ENCODE measurements around the gene RPUSD1. TPM values are rescaled to one million over a fixed set of nuclear protein-coding genes. Genes with fewer than 3 reads are reported as not detected.

The RPUSD1 gene
- total and polyA plus RNA-seq, 7 donors: 10.7 to 31.1 (median 14.7) TPM

- H3K4me3 ChIP-seq: no peak overlapping the region
- no peaks in the 10 kb centered on the region for H3K4me1 ChIP-seq
- TF ChIP-seq POLR2AphosphoS5 (IDR thresholded peaks at IDR 0.05): no peak
- TF ChIP-seq EP300 (IDR thresholded peaks at IDR 0.05): no peak
- no peak for TF ChIP-seq POLR2A (IDR thresholded peaks at IDR 0.05)
- TF ChIP-seq, protein P1, sequence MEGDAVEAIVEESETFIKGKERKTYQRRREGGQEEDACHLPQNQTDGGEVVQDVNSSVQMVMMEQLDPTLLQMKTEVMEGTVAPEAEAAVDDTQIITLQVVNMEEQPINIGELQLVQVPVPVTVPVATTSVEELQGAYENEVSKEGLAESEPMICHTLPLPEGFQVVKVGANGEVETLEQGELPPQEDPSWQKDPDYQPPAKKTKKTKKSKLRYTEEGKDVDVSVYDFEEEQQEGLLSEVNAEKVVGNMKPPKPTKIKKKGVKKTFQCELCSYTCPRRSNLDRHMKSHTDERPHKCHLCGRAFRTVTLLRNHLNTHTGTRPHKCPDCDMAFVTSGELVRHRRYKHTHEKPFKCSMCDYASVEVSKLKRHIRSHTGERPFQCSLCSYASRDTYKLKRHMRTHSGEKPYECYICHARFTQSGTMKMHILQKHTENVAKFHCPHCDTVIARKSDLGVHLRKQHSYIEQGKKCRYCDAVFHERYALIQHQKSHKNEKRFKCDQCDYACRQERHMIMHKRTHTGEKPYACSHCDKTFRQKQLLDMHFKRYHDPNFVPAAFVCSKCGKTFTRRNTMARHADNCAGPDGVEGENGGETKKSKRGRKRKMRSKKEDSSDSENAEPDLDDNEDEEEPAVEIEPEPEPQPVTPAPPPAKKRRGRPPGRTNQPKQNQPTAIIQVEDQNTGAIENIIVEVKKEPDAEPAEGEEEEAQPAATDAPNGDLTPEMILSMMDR (IDR thresholded peaks at IDR 0.05): no peak
- intact Hi-C loops (cut with DNase I): no loop called here
- WGBS, 2 donors: 83 to 93% methylated on average over 6 of the region's 6 CpGs
- no peaks in the 10 kb centered on the region for H3K36me3 ChIP-seq
- no peak overlapping the region for H3K27ac ChIP-seq
- H3K9me3 ChIP-seq: no peaks in the 10 kb centered on the region
- DNase-seq: no peak
- peaks cover 0 to 14% (median 11%) of the 10 kb centered on the region in 3 donors for H3K27me3 ChIP-seq
Measured at GRCh38 chr16:749010-749409, 39.2 kb downstream of the RPUSD1 start.

DNA sequence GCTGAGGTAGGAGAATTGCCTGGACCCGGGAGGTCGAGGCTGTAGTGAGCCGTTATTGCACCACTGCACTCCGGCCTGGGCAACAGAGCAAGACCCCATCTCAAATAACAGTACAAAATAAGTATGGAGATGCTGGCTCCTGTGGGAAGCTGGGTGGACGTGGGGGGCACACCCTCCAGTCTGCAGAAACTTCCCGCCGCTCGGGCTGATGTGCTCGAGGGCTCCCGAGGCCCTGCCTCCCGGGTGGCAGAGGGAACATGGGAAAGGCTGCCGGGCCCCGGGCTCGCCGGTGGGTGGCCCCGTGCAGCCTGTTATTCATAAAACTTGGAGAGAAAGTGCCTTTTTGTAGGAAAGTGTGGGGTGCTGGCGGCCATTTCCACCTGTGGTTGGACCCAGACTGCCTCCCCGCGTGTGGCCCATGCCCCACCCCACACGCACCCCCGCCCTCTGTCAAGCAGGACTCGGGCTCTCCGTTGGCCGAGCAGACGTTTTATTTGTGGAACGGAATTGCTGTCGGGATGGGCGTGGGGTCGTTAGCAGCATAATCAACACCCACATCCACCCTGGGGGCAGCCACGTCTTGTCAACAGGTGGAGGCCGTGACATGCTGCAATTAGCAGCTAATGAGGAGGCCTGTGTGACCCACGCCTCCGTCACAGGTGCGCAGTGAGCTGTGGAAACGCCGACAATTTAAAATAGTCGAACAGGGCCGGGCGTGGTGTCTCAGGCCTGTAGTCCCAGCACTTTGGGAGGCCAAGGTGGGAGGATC, 40.0 kb downstream of the RPUSD1 start:
- DNase-seq: no peak
- no peaks in the 10 kb centered on the region for H3K9me3 ChIP-seq
- TF ChIP-seq POLR2AphosphoS5 (IDR thresholded peaks at IDR 0.05) (no peak), POLR2A (IDR thresholded peaks at IDR 0.05) (no peak), EP300 (IDR thresholded peaks at IDR 0.05) (no peak)
- TF ChIP-seq, protein P1 (IDR thresholded peaks at IDR 0.05): no peak
- no peak overlapping the region for H3K27ac ChIP-seq
- intact Hi-C loops (cut with DNase I): no loop called here
- peaks cover 0 to 11% (median 8%) of the 10 kb centered on the region in 3 donors for H3K27me3 ChIP-seq
- 58 to 82% methylated on average over 39 of the region's 39 CpGs for WGBS, 2 donors
- H3K4me1 ChIP-seq: no peaks in the 10 kb centered on the region
- H3K36me3 ChIP-seq: no peaks in the 10 kb centered on the region
- no peak overlapping the region for H3K4me3 ChIP-seq

- Histone ChIP-seq H3K9me3 (no peaks in the 10 kb centered on the region), H3K36me3 (no peaks in the 10 kb centered on the region), H3K4me3 (no peak overlapping the region), H3K27ac (no peak overlapping the region), H3K4me1 (no peaks in the 10 kb centered on the region), H3K27me3 (peaks cover 0 to 5% (median 0%) of the 10 kb centered on the region in 3 donors)
- intact Hi-C loops (cut with DNase I): no loop called here
- no peak for DNase-seq
- WGBS, 2 donors: 72 to 80% methylated on average over 13 of the region's 13 CpGs
- TF ChIP-seq POLR2AphosphoS5 (IDR thresholded peaks at IDR 0.05): no peak
- no peak for TF ChIP-seq POLR2A (IDR thresholded peaks at IDR 0.05)
- TF ChIP-seq EP300 (IDR thresholded peaks at IDR 0.05): no peak
- TF ChIP-seq, protein P1 (IDR thresholded peaks at IDR 0.05): no peak
Measured at GRCh38 chr16:746637-747036, 41.5 kb downstream of the RPUSD1 start.

DNA sequence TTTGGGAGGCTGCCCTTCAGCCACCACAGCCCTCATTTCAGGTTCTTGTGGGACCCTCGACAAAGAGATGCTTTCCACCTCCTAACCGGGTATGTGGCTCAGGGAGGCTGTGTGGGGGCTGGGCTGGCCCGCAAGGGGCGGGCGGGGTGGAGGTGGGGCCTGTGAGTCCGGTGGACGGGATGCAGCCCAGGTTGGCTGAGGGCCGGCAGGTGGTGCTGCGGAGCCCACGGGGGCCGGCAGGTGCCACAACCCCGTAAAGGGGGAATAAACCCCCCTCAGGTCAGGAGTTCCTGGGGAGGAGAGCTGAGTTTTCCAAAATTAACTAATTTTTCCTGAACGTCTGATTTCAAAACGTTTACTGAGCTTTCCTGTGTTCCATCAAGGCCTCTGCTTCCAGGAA, 42.4 kb downstream of the RPUSD1 start:
- Histone ChIP-seq H3K27ac (no peak overlapping the region), H3K4me1 (peaks cover 0 to 5% (median 5%) of the 10 kb centered on the region in 4 donors), H3K36me3 (no peaks in the 10 kb centered on the region), H3K4me3 (no peak overlapping the region), H3K9me3 (no peaks in the 10 kb centered on the region), H3K27me3 (peaks cover 0 to 5% (median 0%) of the 10 kb centered on the region in 3 donors)
- WGBS, 2 donors: 2 to 5% methylated on average over 14 of the region's 14 CpGs
- intact Hi-C loops (cut with DNase I): no loop called here
- no peak for DNase-seq
- TF ChIP-seq POLR2AphosphoS5 (IDR thresholded peaks at IDR 0.05): no peak
- no peak for TF ChIP-seq EP300 (IDR thresholded peaks at IDR 0.05)
- TF ChIP-seq, protein P1 (IDR thresholded peaks at IDR 0.05): no peak
- TF ChIP-seq POLR2A (IDR thresholded peaks at IDR 0.05): no peak

All from sigmoid colon (tissue), 7 donors.